Keratinocyte (primary cell): ENCODE data around the gene CCNL2.

ENCODE experiments used
- EZH2 ChIP-seq: IDR thresholded peaks from one replicate; pipeline ENCODE4 v1.6.1; 2012; ENCODE audit warnings: inconsistent platforms, mild to moderate bottlenecking, low read length, moderate library complexity
- TF ChIP-seq, protein P1 (sequence below), 3 experiments: IDR thresholded peaks in 1 of 3; conservative IDR thresholded peaks in 1 of 3; optimal IDR thresholded peaks in 1 of 3; 2 replicates in 2 of 3; 3 replicates in 1 of 3; pipeline versions ENCODE3 to v1.5.1; 2011; ENCODE audit warnings: low read length in 3 of 3, mild to moderate bottlenecking in 3 of 3, moderate library complexity in 2 of 3, control low read depth in 1 of 3, inconsistent platforms in 1 of 3; ENCODE audit not compliant: insufficient read depth in 2 of 3; ENCODE audit errors: extremely low read depth in 1 of 3

DNA sequence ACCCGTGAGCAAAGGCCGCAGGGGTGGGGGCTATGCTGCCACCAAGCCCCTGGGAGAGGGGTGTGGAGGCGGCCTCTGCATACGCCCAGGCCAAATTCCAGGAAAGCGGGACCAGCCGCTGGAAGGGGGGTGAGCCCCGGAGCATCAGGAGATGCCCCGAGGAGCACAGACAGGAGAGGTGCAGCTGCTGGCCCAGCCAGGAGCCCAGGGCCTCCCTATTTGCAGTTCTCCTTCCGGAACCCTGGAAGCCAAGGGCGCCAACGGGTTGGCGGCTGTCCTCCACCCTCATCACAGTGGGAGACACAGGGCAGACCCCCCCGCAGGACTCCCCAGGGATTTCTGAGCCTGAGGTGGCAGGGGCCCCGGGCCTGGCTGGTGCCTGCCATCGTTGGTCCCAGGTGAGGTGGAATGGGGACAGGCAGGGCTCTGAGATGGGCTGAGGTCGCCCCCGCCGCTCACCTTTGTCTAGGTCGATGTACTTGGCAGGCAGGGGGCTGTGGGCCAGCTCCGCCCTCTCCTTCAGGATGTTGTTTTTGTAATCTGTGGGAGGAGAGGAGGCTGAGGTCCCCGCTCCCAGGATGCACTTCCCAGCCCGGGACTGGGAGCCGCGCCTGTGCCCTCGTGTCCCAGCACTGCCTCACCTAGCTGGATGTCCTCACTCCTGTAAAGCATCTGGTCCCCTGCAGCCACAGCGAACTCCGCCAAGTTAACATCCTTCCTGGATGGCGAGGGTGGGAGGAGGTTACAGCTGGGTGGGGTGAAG, 45.6 kb downstream of the CCNL2 start:
- no peak for TF ChIP-seq EZH2
- TF ChIP-seq, protein P1, sequence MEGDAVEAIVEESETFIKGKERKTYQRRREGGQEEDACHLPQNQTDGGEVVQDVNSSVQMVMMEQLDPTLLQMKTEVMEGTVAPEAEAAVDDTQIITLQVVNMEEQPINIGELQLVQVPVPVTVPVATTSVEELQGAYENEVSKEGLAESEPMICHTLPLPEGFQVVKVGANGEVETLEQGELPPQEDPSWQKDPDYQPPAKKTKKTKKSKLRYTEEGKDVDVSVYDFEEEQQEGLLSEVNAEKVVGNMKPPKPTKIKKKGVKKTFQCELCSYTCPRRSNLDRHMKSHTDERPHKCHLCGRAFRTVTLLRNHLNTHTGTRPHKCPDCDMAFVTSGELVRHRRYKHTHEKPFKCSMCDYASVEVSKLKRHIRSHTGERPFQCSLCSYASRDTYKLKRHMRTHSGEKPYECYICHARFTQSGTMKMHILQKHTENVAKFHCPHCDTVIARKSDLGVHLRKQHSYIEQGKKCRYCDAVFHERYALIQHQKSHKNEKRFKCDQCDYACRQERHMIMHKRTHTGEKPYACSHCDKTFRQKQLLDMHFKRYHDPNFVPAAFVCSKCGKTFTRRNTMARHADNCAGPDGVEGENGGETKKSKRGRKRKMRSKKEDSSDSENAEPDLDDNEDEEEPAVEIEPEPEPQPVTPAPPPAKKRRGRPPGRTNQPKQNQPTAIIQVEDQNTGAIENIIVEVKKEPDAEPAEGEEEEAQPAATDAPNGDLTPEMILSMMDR (optimal IDR thresholded peaks at IDR 0.05 in 1 of 3, IDR thresholded peaks at IDR 0.05 in 1 of 3, conservative IDR thresholded peaks at IDR 0.05 in 1 of 3; ENCODE audit: extremely low read depth in 1 of 3, insufficient read depth in 2 of 3, low read length in 3 of 3): no peak
